Neural progenitor cell (in vitro differentiated cells): ENCODE results near the gene NSG2. TPM values are rescaled to one million over a fixed set of nuclear protein-coding genes. Genes with fewer than 3 reads are reported as not detected.
A peak's percentile ranks its signal among the peaks of the same experiment; 100 is the strongest.

Source experiments
- DNase-seq: peaks from one replicate; pipeline ENCODE4 v3.0.0-alpha.2; 2016; ENCODE audit warnings: low spot score
- H2AFZ ChIP-seq: fragments of 200-600 bp; sonication (generic); replicated peaks from 2 replicates; pipeline ENCODE4 v1.6.1; 2016; ENCODE audit warnings: antibody characterized with exemption
- H3F3A ChIP-seq: fragments of 200-600 bp; sonication (generic); 2 replicates; pipeline ENCODE4 v1.6.1; 2016; ENCODE audit warnings: antibody characterized with exemption, low read depth
- H3K27ac ChIP-seq: fragments of 200-600 bp; sonication (generic); 2 replicates; pipeline ENCODE4 v1.5.1; 2016; ENCODE audit warnings: mild to moderate bottlenecking
- H3K27me3 ChIP-seq: fragments of 200-600 bp; sonication (generic); 2 replicates; pipeline ENCODE4 v1.6.1; 2016; ENCODE audit warnings: mild to moderate bottlenecking, moderate library complexity
- H3K36me3 ChIP-seq: fragments of 200-600 bp; sonication (generic); 2 replicates; pipeline ENCODE4 v1.5.1; 2016
- H3K4me1 ChIP-seq: fragments of 200-600 bp; sonication (generic); 2 replicates; pipeline ENCODE4 v1.6.1; 2016; ENCODE audit warnings: mixed run types
- H3K4me2 ChIP-seq: fragments of 200-600 bp; sonication (generic); 2 replicates; pipeline ENCODE4 v1.6.1; 2016
- H3K4me3 ChIP-seq: fragments of 200-600 bp; sonication (generic); 2 replicates; pipeline ENCODE4 v1.5.1; 2016
- H3K79me2 ChIP-seq: fragments of 200-600 bp; sonication (generic); 2 replicates; pipeline ENCODE4 v1.6.1; 2016; ENCODE audit warnings: low read depth
- H3K9ac ChIP-seq: fragments of 200-600 bp; sonication (generic); 2 replicates; pipeline ENCODE4 v1.6.1; 2016
- H3K9me3 ChIP-seq: fragments of 200-600 bp; sonication (generic); 2 replicates; pipeline ENCODE4 v1.5.1; 2016; ENCODE audit warnings: low read depth
- H4K20me1 ChIP-seq: fragments of 200-600 bp; sonication (generic); 2 replicates; pipeline ENCODE4 v1.6.1; 2016; ENCODE audit warnings: low read depth
- H3K27ac Mint-ChIP-seq: 3 replicates; pipeline ENCODE4 v1.8.0; 2021; ENCODE audit warnings: mixed read lengths
- H3K27me3 Mint-ChIP-seq: 2 replicates; pipeline ENCODE4 v1.8.0; 2022; ENCODE audit warnings: low read depth, mild to moderate bottlenecking, inconsistent platforms, moderate library complexity, mixed read lengths; ENCODE audit not compliant: insufficient read depth
- H3K36me3 Mint-ChIP-seq: 3 replicates; pipeline ENCODE4 v1.8.0; 2021; ENCODE audit warnings: mixed read lengths
- H3K4me1 Mint-ChIP-seq: 3 replicates; pipeline ENCODE4 v1.8.0; 2021; ENCODE audit warnings: mixed read lengths
- H3K4me3 Mint-ChIP-seq: 3 replicates; pipeline ENCODE4 v1.8.0; 2021; ENCODE audit warnings: mild to moderate bottlenecking, moderate library complexity, mixed read lengths
- H3K9me3 Mint-ChIP-seq: 3 replicates; pipeline ENCODE4 v1.8.0; 2020; ENCODE audit warnings: mixed read lengths
- CTCF ChIP-seq: fragments of 200-600 bp; sonication (generic); IDR thresholded peaks from 2 replicates; pipeline ENCODE4 v1.5.1; 2017; ENCODE audit warnings: antibody characterized with exemption, mild to moderate bottlenecking
- EZH2 ChIP-seq: fragments of 200-600 bp; sonication (generic); IDR thresholded peaks from 2 replicates; pipeline ENCODE4 v1.6.1; 2017; ENCODE audit warnings: antibody characterized with exemption, mild to moderate bottlenecking, moderate library complexity
- EZH2phosphoT487 ChIP-seq: fragments of 200-600 bp; sonication (generic); IDR thresholded peaks from 2 replicates; pipeline ENCODE4 v1.6.1; 2017; ENCODE audit warnings: antibody characterized with exemption
- total RNA-seq: library from RNA; depleted of rRNA; stranded (reverse); fragments of >200 nt; gene quantifications from 2 replicates; pipeline ENCODE4 v1.2.3, GENCODE V29; 2015; ENCODE audit warnings: low replicate concordance

Gene NSG2
- total RNA-seq, 1 donor from 2014 or later = 0.11 TPM

- DNase-seq = no peak
- no peaks in the 10 kb centered on the region for H3F3A ChIP-seq
- H3K4me3 ChIP-seq = no peak overlapping the region
- H4K20me1 ChIP-seq = no peaks in the 10 kb centered on the region
- no peak overlapping the region for H3K4me2 ChIP-seq
- H3K79me2 ChIP-seq = no peaks in the 10 kb centered on the region
- no peaks in the 10 kb centered on the region for H3K27me3 ChIP-seq
- Mint-ChIP-seq H3K4me3 (no peak overlapping the region), H3K27me3 (peaks cover 5% of the 10 kb centered on the region), H3K4me1 (peaks cover 15% of the 10 kb centered on the region), H3K9me3 (peaks cover 2% of the 10 kb centered on the region), H3K36me3 (no peaks in the 10 kb centered on the region), H3K27ac (no peak overlapping the region)
- H3K9ac ChIP-seq = no peak overlapping the region
- H2AFZ ChIP-seq = no peak overlapping the region
- H3K4me1 ChIP-seq = no peaks in the 10 kb centered on the region
- no peak overlapping the region for H3K27ac ChIP-seq
- TF ChIP-seq EZH2phosphoT487 (no peak), CTCF (peak; percentile 21), EZH2 (no peak)
- no peaks in the 10 kb centered on the region for H3K9me3 ChIP-seq
- no peaks in the 10 kb centered on the region for H3K36me3 ChIP-seq
Observed at GRCh38 chr5:174096619-174097018, 51.1 kb downstream of the NSG2 start.

GRCh38 chr5:174097486-174098185 is 52.1 kb downstream of the NSG2 start:
- Mint-ChIP-seq H3K27ac (no peak overlapping the region), H3K36me3 (no peaks in the 10 kb centered on the region), H3K4me1 (peaks cover 11% of the 10 kb centered on the region), H3K9me3 (peaks cover under 1% of the 10 kb centered on the region), H3K4me3 (no peak overlapping the region), H3K27me3 (peaks cover 2% of the 10 kb centered on the region)
- Histone ChIP-seq H2AFZ (no peak overlapping the region), H3K9me3 (no peaks in the 10 kb centered on the region), H4K20me1 (no peaks in the 10 kb centered on the region), H3K36me3 (no peaks in the 10 kb centered on the region), H3K4me1 (no peaks in the 10 kb centered on the region), H3K4me3 (no peak overlapping the region), H3K4me2 (no peak overlapping the region), H3F3A (no peaks in the 10 kb centered on the region), H3K27me3 (no peaks in the 10 kb centered on the region), H3K27ac (no peak overlapping the region), H3K9ac (no peak overlapping the region), H3K79me2 (no peaks in the 10 kb centered on the region)
- DNase-seq = no peak
- TF ChIP-seq EZH2 = no peak

GRCh38 chr5:174098694-174099093 is 53.2 kb downstream of the NSG2 start:
- H3K79me2 ChIP-seq = no peaks in the 10 kb centered on the region
- no peak for TF ChIP-seq EZH2
- no peak for TF ChIP-seq CTCF
- no peak for TF ChIP-seq EZH2phosphoT487
- no peaks in the 10 kb centered on the region for H3F3A ChIP-seq
- H3K27me3 Mint-ChIP-seq = peaks cover 2% of the 10 kb centered on the region
- H3K4me2 ChIP-seq = no peak overlapping the region
- H3K4me3 ChIP-seq = no peak overlapping the region
- no peak overlapping the region for H3K4me3 Mint-ChIP-seq
- H3K4me1 ChIP-seq = no peaks in the 10 kb centered on the region
- DNase-seq = no peak
- H3K9me3 ChIP-seq = no peaks in the 10 kb centered on the region
- H3K36me3 ChIP-seq = no peaks in the 10 kb centered on the region
- H3K36me3 Mint-ChIP-seq = no peaks in the 10 kb centered on the region
- no peak overlapping the region for H3K9ac ChIP-seq
- no peak overlapping the region for H3K27ac Mint-ChIP-seq
- peaks cover 11% of the 10 kb centered on the region for H3K4me1 Mint-ChIP-seq
- H3K27ac ChIP-seq = no peak overlapping the region
- no peaks in the 10 kb centered on the region for H3K9me3 Mint-ChIP-seq
- H3K27me3 ChIP-seq = no peaks in the 10 kb centered on the region
- H2AFZ ChIP-seq = no peak overlapping the region
- no peaks in the 10 kb centered on the region for H4K20me1 ChIP-seq

- Histone ChIP-seq H3K79me2 (no peaks in the 10 kb centered on the region), H3F3A (no peaks in the 10 kb centered on the region), H3K9ac (no peak overlapping the region), H3K9me3 (no peaks in the 10 kb centered on the region), H3K4me2 (no peak overlapping the region), H3K36me3 (no peaks in the 10 kb centered on the region), H3K27me3 (no peaks in the 10 kb centered on the region), H3K4me3 (no peak overlapping the region), H2AFZ (no peak overlapping the region), H3K4me1 (no peaks in the 10 kb centered on the region), H4K20me1 (no peaks in the 10 kb centered on the region), H3K27ac (no peak overlapping the region)
- no peaks in the 10 kb centered on the region for H3K9me3 Mint-ChIP-seq
- TF ChIP-seq EZH2 (no peak), EZH2phosphoT487 (no peak), CTCF (no peak)
- H3K4me1 Mint-ChIP-seq = peaks cover under 1% of the 10 kb centered on the region
- no peaks in the 10 kb centered on the region for H3K36me3 Mint-ChIP-seq
- H3K4me3 Mint-ChIP-seq = no peak overlapping the region
- peaks cover 2% of the 10 kb centered on the region for H3K27me3 Mint-ChIP-seq
- H3K27ac Mint-ChIP-seq = no peak overlapping the region
- DNase-seq = no peak
Observed at GRCh38 chr5:174100490-174100889, 55.0 kb downstream of the NSG2 start.
